ENCODE results near the gene LRRK1.

LRRK1 gene

DNA sequence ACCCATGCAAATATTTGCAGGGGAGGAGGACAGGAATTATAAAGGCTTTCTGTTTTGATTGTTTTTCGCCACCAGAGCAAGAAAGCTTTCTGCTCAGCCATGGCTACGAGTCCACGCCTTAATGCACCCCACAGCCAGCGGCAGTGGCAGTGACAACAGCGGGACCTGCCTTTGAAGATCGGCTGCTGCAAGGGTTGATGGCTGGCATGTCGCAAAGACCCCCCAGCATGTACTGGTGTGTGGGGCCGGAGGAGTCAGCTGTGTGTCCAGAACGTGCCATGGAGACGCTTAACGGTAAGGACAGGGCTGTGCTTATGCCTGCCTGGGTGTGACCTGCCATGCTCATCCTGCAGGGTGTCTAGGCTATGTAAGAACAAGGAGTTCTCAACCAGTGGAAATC is 5.3 kb downstream of the LRRK1 start:
- Histone ChIP-seq H3F3A (ENCODE audit: insufficient read depth, low read length) (0 out of 2 replicates have a peak, but pooled peaks cover 10% of the 10 kb centered on the region), H3K4me1 (ENCODE audit: insufficient read depth, low read length, severe bottlenecking) (peaks cover 91% of the 10 kb centered on the region), H3K9me2 (ENCODE audit: low read depth, low read length) (no peaks in the 10 kb centered on the region), H4K20me1 (ENCODE audit: insufficient read depth, low read length) (no peaks in the 10 kb centered on the region), H3K4me2 (ENCODE audit: low read length) (peak overlapping the region; percentile 76), H3K36me3 (ENCODE audit: insufficient read depth, low read length) (peaks cover 67% of the 10 kb centered on the region), H3K9ac (ENCODE audit: low read length) (peak overlapping the region; percentile 9; the same call in 1 of the 2 replicates), H3K79me2 (ENCODE audit: insufficient read depth, low read length) (peaks cover 23% of the 10 kb centered on the region), H3K9me3 (ENCODE audit: low read length) (no peaks in the 10 kb centered on the region), H3K27me3 (ENCODE audit: insufficient read depth, low read length) (no peaks in the 10 kb centered on the region), H2AFZ (ENCODE audit: low read length) (no peak overlapping the region), H3K4me3 (ENCODE audit: low read depth, low read length, poor library complexity, severe bottlenecking) (peak overlapping the region; percentile 3), H3K27ac (ENCODE audit: low read depth, low read length, poor library complexity, severe bottlenecking) (peak overlapping the region; percentile 93)
- TF ChIP-seq EZH2 (IDR thresholded peaks at IDR 0.05; ENCODE audit: borderline replicate concordance, low read length) (no peak), CTCF (IDR thresholded peaks at IDR 0.05; ENCODE audit: low read length) (no peak)

GRCh38 chr15:100925480-100925879 is 6.3 kb downstream of the LRRK1 start:
- Histone ChIP-seq H3K9ac (ENCODE audit: low read length) (no peak overlapping the region), H3K27ac (ENCODE audit: low read depth, low read length, poor library complexity, severe bottlenecking) (peak overlapping the region; percentile 96), H3K4me1 (ENCODE audit: insufficient read depth, low read length, severe bottlenecking) (peaks cover 98% of the 10 kb centered on the region)

DNA sequence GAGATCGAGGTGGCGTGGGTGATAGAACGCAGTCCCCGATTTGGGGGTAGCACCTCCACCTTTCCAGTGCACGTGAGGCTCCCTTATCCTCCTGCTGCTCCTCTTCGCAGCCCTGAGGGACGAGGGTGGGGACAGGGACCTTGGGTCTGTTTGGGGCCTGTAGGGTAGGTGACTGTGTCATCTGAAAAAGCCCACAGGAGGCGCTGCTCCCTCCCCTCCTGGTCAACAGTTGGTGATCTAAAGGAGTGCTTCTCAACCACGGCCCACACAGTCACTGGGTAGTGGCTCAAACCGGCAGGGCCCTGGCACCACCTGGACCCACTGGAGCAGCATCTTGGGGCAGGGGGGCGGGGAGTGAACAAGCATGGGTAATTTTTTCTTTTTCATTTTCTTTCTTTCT is 7.1 kb downstream of the LRRK1 start:
- Histone ChIP-seq H3K36me3 (ENCODE audit: insufficient read depth, low read length) (peaks cover 78% of the 10 kb centered on the region), H3K9me2 (ENCODE audit: low read depth, low read length) (no peaks in the 10 kb centered on the region), H3K4me1 (ENCODE audit: insufficient read depth, low read length, severe bottlenecking) (peaks cover 98% of the 10 kb centered on the region), H3K9ac (ENCODE audit: low read length) (no peak overlapping the region), H3K9me3 (ENCODE audit: low read length) (no peaks in the 10 kb centered on the region), H3F3A (ENCODE audit: insufficient read depth, low read length) (0 out of 2 replicates have a peak, but pooled peaks cover 8% of the 10 kb centered on the region), H4K20me1 (ENCODE audit: insufficient read depth, low read length) (no peaks in the 10 kb centered on the region), H3K27me3 (ENCODE audit: insufficient read depth, low read length) (no peaks in the 10 kb centered on the region), H3K27ac (ENCODE audit: low read depth, low read length, poor library complexity, severe bottlenecking) (peak overlapping the region; percentile 96), H3K79me2 (ENCODE audit: insufficient read depth, low read length) (peaks cover 6% of the 10 kb centered on the region), H3K4me2 (ENCODE audit: low read length) (no peak overlapping the region; the same call in 1 of the 2 replicates), H3K4me3 (ENCODE audit: low read depth, low read length, poor library complexity, severe bottlenecking) (no peak overlapping the region), H2AFZ (ENCODE audit: low read length) (no peak overlapping the region)
- TF ChIP-seq EZH2 (IDR thresholded peaks at IDR 0.05; ENCODE audit: borderline replicate concordance, low read length) (no peak), CTCF (IDR thresholded peaks at IDR 0.05; ENCODE audit: low read length) (peak; percentile 63)

More at GRCh38 chr15:100925480-100925879, 6.3 kb downstream of the LRRK1 start:
- Histone ChIP-seq H3K36me3 (ENCODE audit: insufficient read depth, low read length) (peaks cover 75% of the 10 kb centered on the region), H3K27me3 (ENCODE audit: insufficient read depth, low read length) (no peaks in the 10 kb centered on the region), H3K4me3 (ENCODE audit: low read depth, low read length, poor library complexity, severe bottlenecking) (no peak overlapping the region), H3K9me3 (ENCODE audit: low read length) (no peaks in the 10 kb centered on the region), H3F3A (ENCODE audit: insufficient read depth, low read length) (0 out of 2 replicates have a peak, but pooled peaks cover 10% of the 10 kb centered on the region), H4K20me1 (ENCODE audit: insufficient read depth, low read length) (no peaks in the 10 kb centered on the region), H3K4me2 (ENCODE audit: low read length) (no peak overlapping the region; the same call in 1 of the 2 replicates), H2AFZ (ENCODE audit: low read length) (no peak overlapping the region), H3K79me2 (ENCODE audit: insufficient read depth, low read length) (peaks cover 14% of the 10 kb centered on the region), H3K9me2 (ENCODE audit: low read depth, low read length) (no peaks in the 10 kb centered on the region)
- TF ChIP-seq EZH2 (IDR thresholded peaks at IDR 0.05; ENCODE audit: borderline replicate concordance, low read length) (no peak), CTCF (IDR thresholded peaks at IDR 0.05; ENCODE audit: low read length) (no peak)
